HG03139 (cell line): ENCODE measurements around the gene OR8B8.
"Not testable (repeated sequence)": the region's sequence is repeated elsewhere in the genome, so short reads cannot be mapped to it uniquely, and the experiment has no call there.

ENCODE experiments used
- ATAC-seq: cut with Tn5 transposase; IDR thresholded peaks from one replicate; pipeline ENCODE4 v1.9.1; 2021; ENCODE audit not compliant: unreplicated experiment

Gene OR8B8

GRCh38 chr11:124442442-124442841 lies 3.1 kb downstream of the OR8B8 start:
- no peak for ATAC-seq

- ATAC-seq: no peak
Measured at GRCh38 chr11:124441519-124441918, 4.0 kb downstream of the OR8B8 start.

GRCh38 chr11:124441081-124441480 lies 4.4 kb downstream of the OR8B8 start:
- ATAC-seq: no peak

- no peak for ATAC-seq
Measured at GRCh38 chr11:124440608-124441007, 4.9 kb downstream of the OR8B8 start.

- no peak for ATAC-seq
Measured at GRCh38 chr11:124434699-124435098, 10.8 kb downstream of the OR8B8 start.

- no peak for ATAC-seq
Measured at GRCh38 chr11:124429599-124429998, 15.9 kb downstream of the OR8B8 start.

GRCh38 chr11:124424384-124424921 lies 21.0 kb downstream of the OR8B8 start, which contains the start of gene OR8B4:
Gene OR8B4 (minus strand): TSS chr11:124424871. CDS start chr11:124424871, 0 bp downstream.
- ATAC-seq: no peak

- ATAC-seq: no peak
Measured at GRCh38 chr11:124421043-124421442, 24.5 kb downstream of the OR8B8 start.

- ATAC-seq: no peak
Measured at GRCh38 chr11:124415356-124415923, 30.1 kb downstream of the OR8B8 start.

- ATAC-seq: no peak
Measured at GRCh38 chr11:124409906-124410305, 35.6 kb downstream of the OR8B8 start.

GRCh38 chr11:124405581-124405980 lies 39.9 kb downstream of the OR8B8 start:
- no peak for ATAC-seq

GRCh38 chr11:124403186-124403585 lies 42.3 kb downstream of the OR8B8 start:
- not testable (repeated sequence) for ATAC-seq

- peak; percentile 99 for ATAC-seq
Measured at GRCh38 chr11:124402326-124402922, 43.1 kb downstream of the OR8B8 start.

- no peak for ATAC-seq
Measured at GRCh38 chr11:124398924-124399323, 46.6 kb downstream of the OR8B8 start, which contains the start of gene OR8B3. Gene OR8B3 (minus strand): TSS chr11:124399024. CDS start chr11:124397351, 1,673 bp downstream.

- ATAC-seq: not testable (repeated sequence)
Measured at GRCh38 chr11:124396847-124397246, 48.6 kb downstream of the OR8B8 start.

GRCh38 chr11:124394408-124394807 lies 51.1 kb downstream of the OR8B8 start:
- ATAC-seq: no peak
